Measurements from ENCODE around the gene RPS6KA6.
"Not testable (repeated sequence)": the region's sequence is repeated elsewhere in the genome, so short reads cannot be mapped to it uniquely, and the experiment has no call there.

Gene RPS6KA6

GRCh38 chrX:84162401-84162800 lies 25.6 kb downstream of the RPS6KA6 start:
- no peak for DNase-seq (ENCODE audit: low spot score)

- DNase-seq (ENCODE audit: low spot score) = no peak
Measured at GRCh38 chrX:84161641-84162040, 26.4 kb downstream of the RPS6KA6 start.

- no peak for DNase-seq (ENCODE audit: low spot score)
Measured at GRCh38 chrX:84160736-84161135, 27.3 kb downstream of the RPS6KA6 start.

GRCh38 chrX:84156821-84157220 lies 31.2 kb downstream of the RPS6KA6 start:
- DNase-seq (ENCODE audit: low spot score) = no peak

- no peak for DNase-seq (ENCODE audit: low spot score)
Measured at GRCh38 chrX:84155938-84156337, 32.1 kb downstream of the RPS6KA6 start.

- no peak for DNase-seq (ENCODE audit: low spot score)
Measured at GRCh38 chrX:84153538-84153937, 34.5 kb downstream of the RPS6KA6 start.

- no peak for DNase-seq (ENCODE audit: low spot score)
Measured at GRCh38 chrX:84144991-84145390, 43.0 kb downstream of the RPS6KA6 start.

- no peak for DNase-seq (ENCODE audit: low spot score)
Measured at GRCh38 chrX:84144281-84144680, 43.7 kb downstream of the RPS6KA6 start.

- no peak for DNase-seq (ENCODE audit: low spot score)
Measured at GRCh38 chrX:84133023-84133422, 55.0 kb downstream of the RPS6KA6 start.

GRCh38 chrX:84123585-84123984 lies 64.4 kb downstream of the RPS6KA6 start:
- no peak for DNase-seq (ENCODE audit: low spot score)

GRCh38 chrX:84118769-84119168 lies 69.2 kb downstream of the RPS6KA6 start:
- DNase-seq (ENCODE audit: low spot score) = peak; percentile 1

- no peak for DNase-seq (ENCODE audit: low spot score)
Measured at GRCh38 chrX:84118315-84118714, 69.7 kb downstream of the RPS6KA6 start.

- DNase-seq (ENCODE audit: low spot score) = no peak
Measured at GRCh38 chrX:84108584-84108983, 79.4 kb downstream of the RPS6KA6 start.

- DNase-seq (ENCODE audit: low spot score) = no peak
Measured at GRCh38 chrX:84099120-84099519, 88.9 kb downstream of the RPS6KA6 start.

- DNase-seq (ENCODE audit: low spot score) = not testable (repeated sequence)
Measured at GRCh38 chrX:84079479-84080197, 108.4 kb downstream of the RPS6KA6 start.

GRCh38 chrX:84078991-84079390 lies 109.0 kb downstream of the RPS6KA6 start:
- DNase-seq (ENCODE audit: low spot score) = no peak

- no peak for DNase-seq (ENCODE audit: low spot score)
Measured at GRCh38 chrX:84064814-84065213, 123.2 kb downstream of the RPS6KA6 start.

- no peak for DNase-seq (ENCODE audit: low spot score)
Measured at GRCh38 chrX:84064164-84064563, 123.8 kb downstream of the RPS6KA6 start.

GRCh38 chrX:84047339-84047738 lies 140.7 kb downstream of the RPS6KA6 start:
- no peak for DNase-seq (ENCODE audit: low spot score)

- peak; percentile 16 for DNase-seq (ENCODE audit: low spot score)
Measured at GRCh38 chrX:84046403-84046984, 141.5 kb downstream of the RPS6KA6 start.

- DNase-seq (ENCODE audit: low spot score) = no peak
Measured at GRCh38 chrX:84044051-84044450, 143.9 kb downstream of the RPS6KA6 start.
